NB4 (cell line): ENCODE data around the gene HADH.

Experiments
- CTCF ChIP-seq: IDR thresholded peaks from one replicate; pipeline ENCODE4 v1.5.1; 2012; ENCODE audit warnings: low read depth, low read length
- POLR2A ChIP-seq: IDR thresholded peaks from 2 replicates; pipeline ENCODE4 v1.6.1; 2011; ENCODE audit warnings: mild to moderate bottlenecking; ENCODE audit not compliant: insufficient read length; ENCODE audit errors: extremely low read depth

- no peak for TF ChIP-seq POLR2A
- TF ChIP-seq CTCF, result no peak
These were observed 46.0 kb downstream of the HADH start for GRCh38 chr4:108035691-108036090.
